Activated CD4-positive, alpha-beta T cell treated with anti-CD3 and anti-CD28 coated beads for 4 hours (primary cell): ENCODE data around the gene BOD1L1.

Experiments
- DNase-seq, 2 donors: peaks; one replicate each; pipeline ENCODE4 v3.0.0-alpha.2; 2020

BOD1L1 gene

GRCh38 chr4:13555325-13555724 lies 72.2 kb downstream of the BOD1L1 start:
- DNase-seq, result no peak

DNA sequence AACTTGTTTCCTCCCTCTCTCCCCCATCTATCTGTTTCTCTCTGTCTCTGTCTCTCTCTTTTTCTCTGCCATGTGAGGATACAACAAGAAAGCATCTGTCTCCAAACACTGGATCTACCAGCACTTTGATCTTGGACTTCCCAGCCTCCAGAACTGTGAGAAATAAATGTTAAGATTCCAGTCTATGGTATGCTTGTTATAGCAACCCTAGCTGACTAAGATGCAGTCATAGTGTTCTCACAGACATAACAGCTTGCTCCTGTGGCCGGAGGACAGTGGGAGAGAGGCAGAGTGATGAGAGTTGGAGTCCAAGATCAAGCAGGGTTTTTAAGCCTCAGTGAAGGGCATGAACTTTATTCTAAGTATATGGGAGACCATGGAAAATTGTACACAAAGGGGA lies 74.4 kb downstream of the BOD1L1 start:
- no peak for DNase-seq

DNA sequence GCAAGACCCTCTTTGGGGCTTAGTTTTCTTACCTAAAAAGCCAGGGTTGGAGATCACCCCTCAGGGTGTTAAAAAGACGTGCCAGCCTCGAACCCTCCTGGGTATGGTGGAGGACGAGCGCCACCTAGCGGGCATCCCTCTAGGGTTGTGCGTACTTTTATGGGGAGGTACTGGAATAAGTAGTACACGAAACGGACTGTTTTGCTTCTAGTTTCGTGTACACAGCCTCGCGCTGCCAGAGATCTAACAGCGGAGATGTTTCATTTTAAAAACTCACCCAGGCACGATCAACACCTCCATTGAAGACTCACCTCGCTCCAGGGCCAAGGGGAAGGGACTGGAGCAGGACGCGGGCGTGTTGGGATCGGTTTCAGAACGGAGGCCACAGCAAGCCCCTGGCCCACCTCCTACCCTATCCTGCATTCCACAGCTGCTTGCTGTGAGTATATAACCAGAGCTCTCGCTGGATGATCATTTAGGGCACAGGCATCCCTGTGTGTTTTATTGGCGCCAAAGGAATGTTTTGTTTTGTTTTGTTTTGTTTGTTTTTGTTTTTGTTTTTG lies 78.5 kb downstream of the BOD1L1 start:
- peak; percentile 73 to 79 for DNase-seq

DNA sequence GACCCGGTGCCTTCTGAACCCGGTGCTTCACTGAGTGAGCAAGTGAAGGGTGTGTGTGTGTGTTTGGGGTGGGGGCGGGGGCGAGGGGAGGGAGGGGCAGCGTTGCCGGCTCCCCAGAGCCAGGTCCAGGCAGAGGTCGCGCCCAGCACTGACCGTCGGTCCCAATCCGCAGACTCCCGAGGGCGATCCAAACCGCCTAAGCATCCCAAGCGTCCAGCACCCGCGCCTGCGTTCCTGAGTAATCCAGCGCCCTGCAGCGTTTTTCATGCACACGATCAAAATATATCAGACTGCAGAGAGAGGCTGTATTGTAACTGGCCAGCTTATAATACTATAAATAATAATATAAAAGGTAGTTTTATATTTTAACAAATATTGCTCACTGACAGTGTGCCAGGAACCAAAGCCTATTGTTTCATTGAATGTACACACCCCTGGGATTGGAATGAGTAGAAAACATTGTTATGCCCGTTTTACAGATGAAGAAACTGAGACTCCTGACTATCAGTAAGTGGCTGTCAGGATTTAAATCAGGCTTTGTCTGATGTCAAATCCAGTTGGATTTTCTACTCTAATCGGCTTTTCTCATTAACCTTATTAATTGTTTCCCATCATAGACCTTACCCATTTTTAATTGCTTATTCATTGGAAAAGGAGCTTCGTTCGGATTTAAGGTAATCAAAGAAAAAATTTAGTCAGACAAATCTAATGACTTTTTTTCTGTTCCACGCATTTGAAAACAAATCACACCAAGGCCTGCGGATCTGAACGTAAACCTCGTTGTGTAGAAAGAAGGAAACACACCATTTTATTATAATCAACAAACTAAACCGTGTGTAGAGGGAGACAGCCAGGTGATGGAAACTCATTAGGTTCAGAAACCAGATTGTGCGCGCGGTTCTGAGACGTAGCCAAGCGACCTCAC lies 79.2 kb downstream of the BOD1L1 start:
- DNase-seq, result no peak

- peak in 1 of 2 donors; percentile 31 for DNase-seq
Observed at GRCh38 chr4:13547485-13548041, 80.0 kb downstream of the BOD1L1 start.

- DNase-seq, result no peak
Observed at GRCh38 chr4:13546941-13547484, 80.5 kb downstream of the BOD1L1 start.

DNA sequence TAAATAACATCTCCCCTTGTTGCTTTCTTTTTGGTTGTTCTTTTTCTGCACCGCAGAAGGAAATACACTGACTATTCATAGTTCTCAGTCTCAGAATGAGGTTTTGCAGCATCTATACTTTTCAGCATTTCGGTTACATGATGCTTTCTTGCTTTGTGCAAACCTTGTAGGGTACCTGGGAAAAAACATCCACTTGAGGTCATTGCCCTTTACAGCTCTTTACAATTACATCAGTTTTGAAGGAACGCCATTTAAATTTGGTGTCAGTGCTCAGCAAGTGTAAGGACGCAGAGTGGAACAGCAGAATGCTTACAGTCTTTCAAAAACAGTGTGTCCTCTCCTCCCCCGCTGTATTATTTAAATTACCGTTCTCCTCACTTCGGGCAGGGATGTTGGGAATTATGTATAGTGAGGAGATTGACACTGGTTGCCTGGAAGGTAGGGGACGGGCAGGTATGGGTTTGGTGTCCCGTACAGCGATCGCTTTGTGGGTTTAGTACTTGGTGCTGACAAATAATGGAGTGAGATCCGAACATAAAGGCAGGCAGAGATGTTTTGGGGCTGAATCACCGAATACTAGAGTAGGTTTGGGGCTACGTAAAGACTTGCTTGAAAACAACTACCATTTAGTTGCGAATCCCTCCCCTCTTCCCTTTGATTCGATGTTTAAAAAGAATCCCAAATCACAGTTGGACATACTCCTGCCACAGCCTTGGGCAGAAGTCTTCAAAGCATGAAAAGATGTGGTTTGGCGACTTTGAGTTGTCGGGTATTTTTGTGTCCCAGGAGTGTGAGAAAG lies 81.2 kb downstream of the BOD1L1 start:
- DNase-seq, result no peak

DNA sequence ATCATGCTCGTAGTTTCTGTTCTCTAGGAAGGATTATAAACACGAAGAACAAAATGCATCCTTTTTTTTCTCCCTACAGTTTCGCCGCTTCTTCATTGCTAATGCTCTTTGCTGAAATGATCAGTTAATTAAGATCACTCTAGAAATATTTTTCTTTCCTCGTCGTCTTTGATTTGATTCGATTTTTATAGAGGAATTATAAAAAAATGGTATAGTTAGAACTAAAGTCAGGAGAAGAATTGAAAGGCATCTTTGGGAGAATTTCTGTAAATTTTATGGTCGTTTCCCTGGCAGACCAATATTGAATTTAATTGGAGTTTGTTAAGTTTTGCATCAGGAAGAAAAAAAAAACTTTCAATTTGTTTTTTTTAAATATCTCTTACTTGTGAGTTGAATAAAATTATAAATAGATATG lies 82.1 kb downstream of the BOD1L1 start:
- DNase-seq, result no peak

DNA sequence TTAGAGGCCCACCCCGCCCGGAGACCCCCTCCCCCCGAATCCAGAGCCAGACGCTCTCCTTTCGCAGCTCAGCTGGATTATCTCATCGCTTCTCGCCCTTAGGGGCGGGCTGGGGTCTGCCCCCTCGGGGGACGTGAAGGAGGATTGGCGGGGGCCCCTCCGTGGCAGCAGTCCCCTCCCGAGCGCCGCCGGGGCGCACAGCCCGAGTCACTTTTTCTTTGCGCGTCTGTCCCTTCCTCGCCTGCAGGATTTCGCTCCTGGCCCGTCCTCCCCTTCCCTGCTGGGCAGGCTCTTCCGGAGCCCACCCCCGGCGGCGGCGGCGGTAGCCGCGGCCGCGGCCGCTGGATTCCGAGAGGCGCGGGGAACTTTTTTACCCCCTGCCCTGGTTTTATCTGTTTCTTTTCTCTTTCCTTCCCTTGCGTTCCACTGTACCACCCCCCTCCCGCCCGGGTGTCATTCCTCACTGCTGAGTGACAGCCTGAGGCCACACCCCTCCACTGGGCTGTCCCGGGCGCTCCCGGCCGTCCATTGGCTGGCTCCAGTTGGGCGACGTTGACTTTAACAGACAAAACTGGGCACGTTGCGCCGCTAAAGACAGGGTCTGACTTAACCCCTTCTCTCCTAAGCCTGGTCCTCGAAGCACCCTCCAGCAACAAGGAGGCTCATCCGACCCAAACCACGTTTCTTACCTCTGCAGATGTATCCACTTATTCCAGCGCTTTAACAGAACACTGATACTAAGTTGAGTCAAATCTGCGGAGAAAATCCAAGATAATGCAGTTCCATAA lies 82.7 kb downstream of the BOD1L1 start:
- DNase-seq, result peak in 1 of 2 donors; percentile 25

GRCh38 chr4:13543839-13544605 lies 83.5 kb downstream of the BOD1L1 start, which contains the start of gene NKX3-2:
Gene NKX3-2 (minus strand): TSS chr4:13544508. CDS start chr4:13544414, 94 bp downstream.
- DNase-seq, result no peak

GRCh38 chr4:13543032-13543838 lies 84.3 kb downstream of the BOD1L1 start:
- DNase-seq, result no peak

DNA sequence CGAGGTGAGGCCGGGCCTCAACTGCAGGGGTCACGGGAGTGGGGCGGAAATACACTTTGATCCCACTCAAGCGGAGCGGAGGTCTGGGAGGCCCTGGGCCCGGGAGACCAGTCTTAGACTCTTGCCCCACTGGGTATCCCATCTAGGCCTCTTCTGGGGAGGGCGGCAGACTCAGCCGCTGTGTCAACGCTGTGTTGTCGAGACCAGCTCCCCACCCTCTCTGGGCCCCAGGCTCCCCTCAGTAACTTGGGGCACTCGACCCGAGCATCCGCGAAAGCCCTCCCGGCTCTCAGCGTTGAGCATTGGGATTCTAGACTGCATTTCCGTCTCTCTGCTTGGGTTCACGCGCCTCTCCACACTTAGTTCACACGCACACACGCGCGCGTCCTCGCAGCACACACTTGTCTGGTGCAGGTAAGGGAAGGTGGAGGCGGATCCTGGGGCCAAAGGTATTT lies 84.9 kb downstream of the BOD1L1 start:
- no peak for DNase-seq

DNA sequence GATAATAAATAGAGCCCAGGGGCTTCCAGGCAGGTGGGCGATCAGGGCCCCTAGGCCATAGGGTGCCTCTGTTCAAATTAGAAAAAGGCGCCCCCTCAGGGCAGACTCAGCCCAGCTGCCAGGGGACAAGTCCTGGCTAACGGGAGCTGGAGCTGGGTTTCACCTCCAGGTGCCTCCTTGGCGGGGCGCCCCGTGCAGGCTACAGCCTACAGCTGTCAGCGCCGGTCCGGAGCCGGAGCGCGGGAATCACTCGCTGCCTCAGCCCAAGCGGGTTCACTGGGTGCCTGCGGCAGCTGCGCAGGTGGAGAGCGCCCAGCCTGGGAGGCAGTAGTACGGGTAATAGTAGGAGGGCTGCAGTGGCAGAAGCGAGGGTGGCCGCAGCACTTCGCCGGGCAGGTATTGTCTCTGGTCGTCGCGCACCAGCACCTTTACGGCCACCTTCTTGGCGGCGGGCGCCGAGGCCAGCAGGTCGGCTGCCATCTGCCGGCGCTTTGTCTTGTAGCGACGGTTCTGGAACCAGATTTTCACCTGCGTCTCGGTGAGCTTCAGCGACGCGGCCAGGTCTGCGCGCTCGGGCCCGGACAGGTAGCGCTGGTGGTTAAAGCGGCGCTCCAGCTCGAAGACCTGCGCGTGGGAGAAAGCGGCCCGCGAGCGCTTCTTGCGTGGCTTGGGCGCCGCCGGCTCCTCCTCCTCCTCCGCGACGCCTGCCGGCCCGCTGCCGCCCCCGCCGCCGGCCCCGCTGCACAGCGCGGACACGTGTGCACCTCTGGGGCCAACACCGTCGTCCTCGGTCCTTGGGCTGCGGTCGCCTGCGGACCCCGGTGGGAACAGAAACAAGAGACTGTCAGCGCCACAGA lies 85.6 kb downstream of the BOD1L1 start:
- DNase-seq, result peak in 1 of 2 donors; percentile 30

GRCh38 chr4:13541176-13541604 lies 86.3 kb downstream of the BOD1L1 start:
- DNase-seq, result no peak

DNA sequence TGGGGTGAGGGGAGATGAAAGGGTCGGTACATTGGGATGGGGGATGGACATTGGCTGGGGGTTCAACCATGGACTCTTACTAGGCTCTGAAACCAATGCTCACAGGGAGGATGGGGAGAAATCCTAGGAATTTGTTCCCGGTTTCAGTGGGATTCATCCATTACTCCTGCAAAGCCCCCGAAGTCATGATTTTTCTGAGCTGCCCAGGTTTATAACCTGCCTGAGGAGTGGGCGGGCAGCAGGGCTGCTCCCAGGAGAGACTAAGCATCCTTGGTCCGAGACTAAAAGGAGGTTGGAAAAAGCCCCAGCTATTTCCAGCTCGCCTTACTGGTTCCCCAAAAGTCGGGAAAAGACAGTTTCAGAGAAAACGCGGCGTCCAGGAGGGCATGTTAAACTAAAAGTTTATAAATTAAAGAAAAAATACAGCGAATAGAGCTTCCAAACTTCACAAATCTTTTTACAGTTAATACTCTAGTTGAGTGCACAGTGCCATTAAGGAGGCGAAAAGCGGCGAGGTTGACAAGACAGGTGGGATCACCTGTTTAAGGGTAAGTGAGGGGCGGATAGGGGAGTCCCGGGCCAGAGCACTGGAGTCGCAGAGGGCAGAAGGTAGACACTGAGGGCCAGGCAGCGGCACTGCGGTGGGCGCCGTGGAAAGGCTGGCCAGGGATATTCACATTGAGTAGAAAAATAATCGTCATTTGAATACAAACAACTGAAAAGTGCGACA lies 86.9 kb downstream of the BOD1L1 start:
- no peak for DNase-seq

GRCh38 chr4:13539619-13540445 lies 87.7 kb downstream of the BOD1L1 start:
- DNase-seq, result no peak

- no peak for DNase-seq
Observed at GRCh38 chr4:13539047-13539618, 88.4 kb downstream of the BOD1L1 start.
